GM15510 (cell line): ENCODE results near the gene ANKRD13D.
A peak's percentile ranks its signal among the peaks of the same experiment; 100 is the strongest.

ENCODE experiments used
- POLR2A ChIP-seq: IDR thresholded peaks from 3 replicates; pipeline ENCODE4 v1.6.1; 2011; ENCODE audit warnings: borderline replicate concordance; ENCODE audit not compliant: insufficient read length; ENCODE audit errors: extremely low read depth

The ANKRD13D gene

GRCh38 chr11:67289226-67289650 is at the start of gene ANKRD13D:
ANKRD13D (plus strand) TSS chr11:67289303; CDS start chr11:67289461, 158 bp downstream.
- TF ChIP-seq POLR2A = peak; percentile 2

- TF ChIP-seq POLR2A = peak; percentile 96
Observed at GRCh38 chr11:67239783-67240575, 49.1 kb upstream of the ANKRD13D start.

DNA sequence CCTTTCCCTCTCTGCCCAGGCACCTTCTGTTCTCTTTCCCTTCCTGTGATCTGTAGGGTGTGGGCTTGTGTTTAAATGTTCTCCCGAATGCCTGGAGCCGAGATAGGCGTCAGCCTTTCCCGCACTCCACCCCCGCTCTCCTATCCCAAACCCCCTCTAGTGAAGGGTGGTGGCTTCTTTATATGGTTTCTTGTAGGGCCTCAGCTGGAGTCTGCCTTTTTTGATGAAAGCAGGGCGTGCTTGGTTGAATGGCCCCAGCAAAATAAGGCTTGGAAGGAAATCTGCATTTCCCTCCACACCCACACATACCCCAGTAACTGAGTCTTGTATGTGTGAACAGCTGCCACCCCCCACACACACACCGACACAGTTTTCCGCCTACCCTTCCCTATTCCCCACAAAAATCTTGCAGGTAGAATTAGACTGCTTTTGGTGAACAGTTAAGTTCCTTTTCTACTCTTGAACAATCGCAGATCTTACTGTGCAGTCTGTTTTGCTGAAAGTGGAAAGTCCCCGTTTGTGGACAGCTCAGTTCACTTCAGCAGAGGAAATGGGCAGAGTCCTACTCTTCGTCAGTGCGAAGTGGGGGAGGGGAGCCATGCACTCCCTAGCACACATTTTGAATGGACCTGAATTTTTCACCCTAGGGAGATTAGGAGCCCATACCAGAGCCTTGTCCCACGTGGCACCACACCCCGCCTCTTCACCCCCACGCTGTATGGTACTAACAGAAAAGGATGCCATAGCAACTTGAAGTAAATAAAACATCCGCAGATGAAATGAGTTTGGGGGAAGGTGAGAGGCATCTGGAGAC is 48.3 kb upstream of the ANKRD13D start:
- TF ChIP-seq POLR2A = no peak

- no peak for TF ChIP-seq POLR2A
Observed at GRCh38 chr11:67242548-67242947, 46.6 kb upstream of the ANKRD13D start.

DNA sequence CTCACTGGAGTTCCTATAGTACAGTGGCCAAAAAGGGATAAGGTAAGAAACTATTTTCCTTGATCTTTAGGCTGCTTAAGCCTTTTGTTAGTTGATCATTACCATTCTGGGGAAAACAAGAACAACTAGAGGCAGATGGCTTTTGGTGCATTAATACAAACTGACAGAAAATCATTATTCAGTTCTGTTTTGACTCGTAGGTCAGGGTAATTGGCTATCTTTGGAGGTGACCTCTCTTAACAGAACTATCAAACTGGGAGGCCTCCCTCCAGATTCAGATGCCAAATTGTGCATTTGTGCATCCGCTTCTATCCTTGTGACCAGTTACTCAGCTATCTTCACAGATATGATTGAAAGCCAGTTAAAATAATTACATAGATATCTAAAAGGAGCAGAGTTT is 46.1 kb upstream of the ANKRD13D start:
- no peak for TF ChIP-seq POLR2A

- TF ChIP-seq POLR2A = no peak
Observed at GRCh38 chr11:67245046-67245445, 44.1 kb upstream of the ANKRD13D start.

DNA sequence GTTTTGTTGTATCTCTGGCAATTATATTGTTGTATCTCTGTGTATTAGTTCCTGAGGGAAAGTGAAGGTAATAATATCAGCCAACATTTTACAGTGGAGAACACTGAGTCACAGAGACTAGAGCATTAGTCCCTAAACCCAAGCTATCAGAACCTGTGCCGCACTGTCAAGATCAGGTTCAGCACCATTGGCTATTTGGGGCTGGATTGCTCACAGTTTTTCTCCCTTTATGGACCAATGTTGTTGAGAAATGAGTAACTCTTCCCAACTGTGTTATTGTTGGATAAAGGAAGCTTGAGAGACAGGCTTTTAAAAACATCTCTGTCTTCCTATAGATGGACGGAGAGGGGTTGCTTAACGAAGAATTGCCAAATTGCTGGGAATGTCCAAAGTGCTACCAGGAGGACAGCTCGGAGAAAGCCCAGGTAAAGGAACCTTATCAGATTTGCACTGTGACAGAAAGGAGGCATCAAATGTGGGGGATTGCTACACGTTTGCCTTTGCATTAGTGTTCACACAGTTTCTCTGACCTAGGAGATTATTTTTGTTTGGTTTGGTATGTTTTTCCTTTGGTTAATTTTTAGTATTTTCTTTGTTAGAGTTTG is 41.1 kb upstream of the ANKRD13D start:
- TF ChIP-seq POLR2A = no peak

DNA sequence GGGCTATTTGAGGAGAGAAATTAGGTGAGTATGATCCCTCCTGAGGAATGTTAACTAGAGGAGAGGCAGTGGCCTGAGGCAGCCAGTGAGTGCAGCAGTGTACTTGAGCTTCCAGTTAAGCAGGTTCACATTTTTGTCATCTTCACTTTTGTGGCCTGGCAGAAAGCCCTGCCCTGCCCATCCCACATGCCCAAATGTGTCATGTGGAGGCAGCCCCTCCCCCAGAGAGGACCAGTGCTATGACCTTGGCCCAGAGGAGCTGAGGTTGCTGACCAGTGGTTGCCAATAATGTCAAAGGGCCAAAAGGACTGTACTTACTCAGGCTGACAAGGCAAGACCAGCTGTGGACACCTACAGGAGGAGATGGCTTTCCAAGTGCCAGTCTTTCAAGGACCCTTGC is 40.5 kb upstream of the ANKRD13D start:
- TF ChIP-seq POLR2A = no peak

DNA sequence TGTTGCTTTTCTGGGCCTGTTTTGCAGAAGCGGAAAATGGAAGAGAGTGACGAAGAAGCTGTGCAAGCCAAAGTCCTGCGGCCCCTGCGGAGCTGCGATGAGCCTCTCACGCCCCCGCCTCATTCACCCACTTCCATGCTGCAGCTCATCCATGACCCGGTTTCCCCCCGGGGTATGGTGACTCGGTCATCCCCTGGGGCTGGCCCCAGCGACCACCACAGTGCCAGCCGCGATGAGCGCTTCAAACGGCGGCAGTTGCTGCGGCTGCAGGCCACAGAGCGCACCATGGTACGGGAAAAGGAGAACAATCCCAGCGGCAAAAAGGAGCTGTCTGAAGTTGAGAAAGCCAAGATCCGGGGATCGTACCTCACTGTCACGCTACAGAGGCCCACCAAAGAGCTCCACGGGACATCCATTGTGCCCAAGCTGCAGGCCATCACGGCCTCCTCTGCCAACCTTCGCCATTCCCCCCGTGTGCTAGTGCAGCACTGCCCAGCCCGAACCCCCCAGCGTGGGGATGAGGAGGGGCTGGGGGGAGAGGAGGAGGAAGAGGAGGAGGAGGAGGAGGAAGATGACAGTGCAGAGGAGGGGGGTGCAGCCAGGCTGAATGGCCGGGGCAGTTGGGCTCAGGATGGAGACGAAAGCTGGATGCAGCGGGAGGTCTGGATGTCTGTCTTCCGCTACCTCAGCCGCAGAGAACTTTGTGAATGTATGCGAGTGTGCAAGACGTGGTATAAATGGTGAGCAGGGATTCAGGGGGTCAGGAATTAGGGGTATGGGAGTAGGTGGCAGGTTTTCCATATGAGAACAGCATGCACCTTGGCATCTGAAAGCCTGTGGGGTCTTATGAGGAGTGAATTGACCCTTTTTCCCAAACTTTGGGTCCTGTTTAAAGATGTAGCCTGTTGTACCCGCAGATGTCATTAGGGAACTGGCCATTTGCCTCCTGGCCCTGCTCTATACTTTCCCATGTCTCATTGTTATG is 38.8 kb upstream of the ANKRD13D start:
- TF ChIP-seq POLR2A = no peak

GRCh38 chr11:67251841-67252240 is 37.3 kb upstream of the ANKRD13D start:
- no peak for TF ChIP-seq POLR2A

DNA sequence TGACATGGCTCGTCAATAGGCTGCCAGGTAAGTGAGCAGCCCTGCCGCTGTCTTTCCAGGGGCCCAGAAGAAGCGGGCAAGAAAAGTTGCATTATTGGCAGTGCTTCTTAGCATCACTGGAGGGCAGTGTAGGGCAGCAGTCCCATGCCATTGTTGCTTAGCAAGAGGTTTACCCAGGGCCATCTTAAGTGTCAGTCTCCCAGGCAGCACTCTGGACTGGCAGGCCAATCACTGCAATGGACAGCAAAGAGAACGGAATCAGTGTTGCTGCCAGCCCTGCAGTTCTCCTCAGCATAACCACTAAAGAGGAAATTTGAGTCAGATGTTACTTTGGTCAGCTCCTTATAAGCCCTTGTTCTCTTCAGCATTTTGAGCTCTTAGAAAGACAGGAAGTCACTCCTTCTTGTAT is 36.3 kb upstream of the ANKRD13D start:
- TF ChIP-seq POLR2A = no peak

DNA sequence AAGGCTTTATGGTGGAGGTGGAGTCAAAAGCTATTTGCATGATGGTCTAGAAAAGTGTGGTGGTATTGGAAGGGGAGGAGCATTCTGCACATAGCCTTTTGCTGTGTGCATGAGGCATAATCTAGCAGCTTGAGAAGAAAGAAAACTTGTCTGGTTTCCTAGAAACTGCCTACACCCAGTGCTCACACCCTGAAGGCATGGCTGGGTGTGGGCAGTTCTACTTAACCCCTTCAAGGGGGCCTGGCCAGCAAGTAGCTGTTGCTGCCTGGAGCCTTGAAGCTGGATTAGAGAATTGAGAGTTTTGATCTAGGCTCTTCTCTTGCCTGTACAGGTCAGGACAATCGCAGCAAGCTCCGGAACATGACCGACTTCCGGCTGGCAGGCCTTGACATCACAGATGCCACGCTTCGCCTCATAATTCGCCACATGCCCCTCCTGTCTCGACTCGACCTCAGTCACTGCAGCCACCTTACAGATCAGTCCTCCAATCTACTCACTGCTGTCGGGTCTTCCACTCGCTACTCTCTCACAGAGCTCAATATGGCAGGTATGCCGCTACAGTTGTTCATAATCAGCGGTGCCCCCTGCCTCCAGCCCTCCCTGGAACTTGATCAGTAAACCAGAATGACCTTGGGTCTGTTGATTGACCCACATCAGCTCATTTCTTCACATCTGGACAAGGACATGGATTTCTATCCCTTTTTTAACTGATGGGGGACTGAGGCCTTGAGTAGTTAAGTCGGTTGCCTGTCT is 35.1 kb upstream of the ANKRD13D start:
- no peak for TF ChIP-seq POLR2A

- no peak for TF ChIP-seq POLR2A
Observed at GRCh38 chr11:67254798-67255197, 34.3 kb upstream of the ANKRD13D start.
